ENCODE results near the gene NTNG1.

The NTNG1 gene

GRCh38 chr1:107467811-107468210, 327.0 kb downstream of the NTNG1 start:
- no peak for DNase-seq

- no peak for DNase-seq
Measured at GRCh38 chr1:107473065-107473464, 332.2 kb downstream of the NTNG1 start.

GRCh38 chr1:107474877-107475612, 334.2 kb downstream of the NTNG1 start:
- DNase-seq: no peak

- DNase-seq: no peak
Measured at GRCh38 chr1:107477233-107477632, 336.4 kb downstream of the NTNG1 start.

- DNase-seq: no peak
Measured at GRCh38 chr1:107479865-107480350, 339.1 kb downstream of the NTNG1 start.

GRCh38 chr1:107480548-107481415, 339.9 kb downstream of the NTNG1 start:
- DNase-seq: no peak

GRCh38 chr1:107481756-107482384, 341.0 kb downstream of the NTNG1 start:
- DNase-seq: no peak

- no peak for DNase-seq
Measured at GRCh38 chr1:107483949-107484348, 343.1 kb downstream of the NTNG1 start.

- no peak for DNase-seq
Measured at GRCh38 chr1:107486349-107486748, 345.5 kb downstream of the NTNG1 start.

GRCh38 chr1:107487506-107487905, 346.7 kb downstream of the NTNG1 start:
- DNase-seq: no peak

- no peak for DNase-seq
Measured at GRCh38 chr1:107491582-107491981, 350.7 kb downstream of the NTNG1 start.

GRCh38 chr1:107493111-107493716, 352.4 kb downstream of the NTNG1 start:
- no peak for DNase-seq

- no peak for DNase-seq
Measured at GRCh38 chr1:107494061-107494460, 353.2 kb downstream of the NTNG1 start.

- DNase-seq: no peak
Measured at GRCh38 chr1:107496002-107496401, 355.2 kb downstream of the NTNG1 start.

- no peak for DNase-seq
Measured at GRCh38 chr1:107499139-107499744, 358.4 kb downstream of the NTNG1 start.

- no peak for DNase-seq
Measured at GRCh38 chr1:107501081-107501605, 360.3 kb downstream of the NTNG1 start.

GRCh38 chr1:107510347-107510746, 369.5 kb downstream of the NTNG1 start:
- no peak for DNase-seq

GRCh38 chr1:107512836-107513235, 372.0 kb downstream of the NTNG1 start:
- no peak for DNase-seq

GRCh38 chr1:107514841-107515240, 374.0 kb downstream of the NTNG1 start:
- DNase-seq: no peak

- no peak for DNase-seq
Measured at GRCh38 chr1:107515702-107516101, 374.9 kb downstream of the NTNG1 start.

GRCh38 chr1:107523061-107523460, 382.2 kb downstream of the NTNG1 start:
- no peak for DNase-seq

GRCh38 chr1:107523736-107524135, 382.9 kb downstream of the NTNG1 start:
- no peak for DNase-seq
